Measurements from ENCODE around the gene CNTNAP2.
"Not testable (repeated sequence)": the region's sequence is repeated elsewhere in the genome, so short reads cannot be mapped to it uniquely, and the experiment has no call there.

The CNTNAP2 gene

GRCh38 chr7:147569116-147569913 lies 1452.7 kb downstream of the CNTNAP2 start:
- DNase-seq (ENCODE audit: low spot score) = no peak

GRCh38 chr7:147570390-147570789 lies 1453.8 kb downstream of the CNTNAP2 start:
- no peak for DNase-seq (ENCODE audit: low spot score)

- no peak for DNase-seq (ENCODE audit: low spot score)
Measured at GRCh38 chr7:147571436-147572185, 1455.0 kb downstream of the CNTNAP2 start.

- DNase-seq (ENCODE audit: low spot score) = no peak
Measured at GRCh38 chr7:147578196-147578595, 1461.6 kb downstream of the CNTNAP2 start.

- no peak for DNase-seq (ENCODE audit: low spot score)
Measured at GRCh38 chr7:147579148-147579547, 1462.5 kb downstream of the CNTNAP2 start.

DNA sequence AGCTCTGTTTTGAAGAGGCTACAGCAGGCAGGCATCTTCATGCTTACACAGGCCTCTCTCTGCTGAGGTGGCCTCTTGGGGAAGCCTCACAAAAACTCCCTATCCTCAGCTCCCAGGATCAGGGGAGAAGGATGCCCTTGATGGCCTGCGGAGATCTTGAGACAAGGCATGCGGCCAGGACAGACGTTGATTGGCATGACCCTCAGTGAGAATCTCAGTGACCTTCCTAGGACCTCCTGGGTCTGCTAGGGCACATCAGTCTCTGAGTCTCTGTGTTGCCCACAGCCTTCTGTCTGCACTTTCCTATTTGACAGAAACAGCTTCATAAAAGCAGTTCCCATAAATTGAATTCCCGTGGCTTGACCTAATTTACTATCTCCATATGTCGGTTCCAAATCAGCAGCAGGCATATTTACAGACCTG lies 1468.2 kb downstream of the CNTNAP2 start:
- no peak for DNase-seq (ENCODE audit: low spot score)

DNA sequence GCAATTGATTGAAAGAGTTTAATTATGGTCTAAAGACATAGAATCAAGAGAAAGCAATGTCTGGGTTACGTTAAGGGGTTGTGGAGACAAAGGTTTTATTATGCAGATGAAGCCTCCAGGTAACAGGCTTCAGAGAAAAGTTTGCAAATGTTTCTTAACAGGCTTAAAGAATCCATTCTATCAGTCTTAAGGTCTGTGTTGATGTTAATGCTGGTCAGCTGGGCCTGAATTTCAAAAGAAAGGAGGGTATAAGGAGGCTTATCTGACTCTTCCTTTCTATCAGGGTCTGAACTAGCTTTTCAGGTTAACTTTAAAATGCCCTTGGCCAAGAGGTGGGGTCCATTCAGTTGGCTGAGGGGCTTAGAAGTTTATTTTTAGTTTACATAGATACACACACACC lies 1469.5 kb downstream of the CNTNAP2 start:
- no peak for DNase-seq (ENCODE audit: low spot score)

DNA sequence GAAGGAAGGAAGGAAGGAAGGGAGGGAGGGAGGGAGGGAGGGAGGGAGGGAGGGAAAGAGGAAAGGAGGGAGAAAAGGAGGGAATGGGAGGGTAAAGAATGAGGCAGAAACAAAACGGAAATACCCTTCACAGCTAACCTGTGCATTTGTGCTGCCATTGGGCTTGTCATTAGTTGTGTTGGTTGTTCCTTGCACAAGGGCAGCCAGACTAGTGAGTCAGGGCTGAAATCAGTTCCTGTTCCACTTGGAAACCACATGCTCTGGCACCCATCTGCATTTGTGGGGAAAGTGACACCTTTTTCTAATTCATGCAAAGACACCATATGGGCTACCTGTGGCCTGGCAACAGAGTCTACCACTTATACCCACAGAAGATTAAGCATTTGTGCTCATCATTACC lies 1469.9 kb downstream of the CNTNAP2 start:
- no peak for DNase-seq (ENCODE audit: low spot score)

GRCh38 chr7:147593271-147594057 lies 1476.9 kb downstream of the CNTNAP2 start:
- no peak for DNase-seq (ENCODE audit: low spot score)

GRCh38 chr7:147595042-147595441 lies 1478.4 kb downstream of the CNTNAP2 start:
- no peak for DNase-seq (ENCODE audit: low spot score)

DNA sequence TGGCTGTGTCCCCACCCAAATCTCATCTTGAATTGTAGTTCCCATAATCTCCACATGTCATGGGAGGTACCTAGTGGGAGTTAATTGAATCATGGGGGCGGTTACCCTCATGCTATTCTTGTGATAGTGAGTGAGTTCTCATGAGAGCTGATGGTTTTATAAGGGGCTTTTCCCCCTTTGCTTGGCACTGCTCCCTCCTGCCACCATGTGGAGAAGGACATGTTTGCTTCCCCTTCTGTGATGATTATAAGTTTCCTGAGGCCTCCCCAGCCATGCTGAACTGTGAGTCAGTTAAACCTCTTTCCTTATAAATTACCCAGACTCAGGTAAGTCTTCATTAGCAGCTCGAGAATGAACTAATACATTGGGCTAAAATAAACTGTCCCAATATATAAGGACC lies 1482.1 kb downstream of the CNTNAP2 start:
- not testable (repeated sequence) for DNase-seq (ENCODE audit: low spot score)

DNA sequence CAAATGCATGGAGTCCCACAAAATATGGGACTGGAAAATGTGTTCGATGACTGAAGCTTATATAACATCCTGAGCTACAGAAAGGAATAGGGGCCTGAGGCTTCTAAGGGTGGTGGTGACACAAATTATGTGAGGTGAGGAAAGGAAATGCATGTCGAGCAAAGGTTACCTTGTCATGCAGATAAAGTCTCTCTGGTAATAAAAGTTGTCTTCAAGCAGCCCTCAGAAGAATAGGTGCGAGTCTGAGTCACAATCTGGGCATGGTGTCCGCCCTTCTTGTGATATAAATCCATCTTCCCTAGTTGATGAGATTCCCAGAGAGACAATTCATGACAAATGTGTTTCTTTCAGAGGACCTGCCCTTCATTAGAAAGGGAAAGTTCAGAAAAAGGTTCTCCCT lies 1488.7 kb downstream of the CNTNAP2 start:
- no peak for DNase-seq (ENCODE audit: low spot score)

DNA sequence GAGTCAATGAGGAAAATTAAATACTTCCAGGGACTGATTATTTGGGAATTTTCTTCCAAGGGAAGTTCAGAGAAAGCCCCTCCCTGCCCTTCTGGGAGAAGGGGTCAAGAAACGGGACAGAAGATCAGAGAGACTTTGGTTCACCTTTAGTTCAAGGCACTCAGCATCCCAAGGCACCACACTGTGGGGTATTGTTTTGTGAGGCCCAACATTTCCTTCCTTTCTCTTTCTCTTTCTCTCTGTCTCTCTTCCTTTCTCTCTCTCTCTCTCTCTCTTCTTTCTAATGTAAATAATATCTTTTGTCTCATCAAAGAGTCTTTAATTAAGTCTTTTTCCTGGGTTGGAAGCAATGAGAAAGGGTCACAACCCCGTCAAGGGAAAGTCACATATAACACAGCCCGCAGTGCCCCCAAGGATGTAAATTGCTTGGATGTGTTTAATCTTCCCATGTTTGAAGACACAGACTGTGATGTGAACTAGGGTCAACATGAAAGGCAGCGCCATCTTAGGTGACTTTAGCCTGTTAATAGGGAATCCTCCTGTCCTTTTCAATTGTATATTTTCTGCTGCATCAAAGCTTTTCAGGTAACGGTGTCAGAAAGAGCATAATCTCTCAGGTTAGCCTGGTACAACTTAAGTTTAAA lies 1490.7 kb downstream of the CNTNAP2 start:
- DNase-seq (ENCODE audit: low spot score) = no peak

DNA sequence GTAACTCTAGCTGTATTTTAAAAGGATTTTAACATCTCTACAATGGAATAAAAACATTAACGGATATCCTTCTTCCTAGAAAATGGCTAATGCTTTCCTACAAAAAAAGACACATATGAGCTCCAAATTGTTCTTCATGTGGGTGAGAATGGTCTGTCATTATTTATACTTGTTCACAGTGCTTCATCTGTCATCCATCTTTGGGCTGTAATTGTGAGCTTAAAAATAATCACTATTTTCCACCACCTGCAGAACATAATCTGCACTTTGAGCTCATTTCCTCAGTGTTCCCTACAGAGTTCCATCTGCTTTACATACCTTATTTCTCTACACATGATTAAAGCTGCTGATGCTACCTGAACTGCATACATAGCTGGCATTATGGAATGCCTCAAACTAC lies 1494.8 kb downstream of the CNTNAP2 start:
- DNase-seq (ENCODE audit: low spot score) = no peak

GRCh38 chr7:147635288-147635687 lies 1518.7 kb downstream of the CNTNAP2 start:
- no peak for DNase-seq (ENCODE audit: low spot score)

DNA sequence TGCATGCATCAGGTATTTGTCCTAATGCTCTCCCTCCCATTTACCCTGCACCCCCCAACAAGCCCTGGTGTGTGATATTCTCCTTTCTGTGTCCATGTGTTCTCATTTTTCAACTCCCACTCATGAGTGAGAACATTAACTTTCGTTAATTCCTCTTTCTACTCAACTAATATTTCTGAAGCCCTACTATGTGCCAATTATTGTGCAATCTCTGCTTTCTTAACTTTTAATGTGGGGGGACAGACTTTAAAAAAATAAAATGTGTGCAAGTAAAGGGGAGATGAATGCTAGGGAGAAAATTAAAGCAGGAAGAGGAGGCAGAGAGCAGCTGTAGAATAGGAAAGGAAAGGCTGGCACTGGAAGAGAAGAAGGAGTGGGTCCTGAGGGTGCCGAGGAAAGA lies 1520.0 kb downstream of the CNTNAP2 start:
- no peak for DNase-seq (ENCODE audit: low spot score)

- no peak for DNase-seq (ENCODE audit: low spot score)
Measured at GRCh38 chr7:147638566-147638965, 1522.0 kb downstream of the CNTNAP2 start.

GRCh38 chr7:147639037-147639436 lies 1522.4 kb downstream of the CNTNAP2 start:
- DNase-seq (ENCODE audit: low spot score) = no peak

GRCh38 chr7:147639751-147640150 lies 1523.2 kb downstream of the CNTNAP2 start:
- no peak for DNase-seq (ENCODE audit: low spot score)

GRCh38 chr7:147640821-147641220 lies 1524.2 kb downstream of the CNTNAP2 start:
- no peak for DNase-seq (ENCODE audit: low spot score)

GRCh38 chr7:147646568-147646967 lies 1530.0 kb downstream of the CNTNAP2 start:
- no peak for DNase-seq (ENCODE audit: low spot score)

GRCh38 chr7:147650991-147651390 lies 1534.4 kb downstream of the CNTNAP2 start:
- no peak for DNase-seq (ENCODE audit: low spot score)
